Epithelial cell of proximal tubule (primary cell): ENCODE measurements around the gene NSMF. TPM values are rescaled to one million over a fixed set of nuclear protein-coding genes. Genes with fewer than 3 reads are reported as not detected.

Experiments used
- DNase-seq: peaks from one replicate; pipeline ENCODE4 v3.0.0-alpha.2; 2011; ENCODE audit warnings: low read depth
- H3K4me3 ChIP-seq: 2 replicates; pipeline ENCODE4 v1.5.1; 2011; ENCODE audit warnings: low read depth, mild to moderate bottlenecking, low read length
- total RNA-seq: library from RNA; depleted of rRNA; stranded (reverse); fragments of >200 nt; gene quantifications from 2 replicates; pipeline ENCODE4 v1.2.3, GENCODE V29; 2015
- TF ChIP-seq, protein P1 (sequence below): conservative IDR thresholded peaks from 2 replicates; pipeline ENCODE4 v1.5.1; 2012; ENCODE audit warnings: low read depth, mild to moderate bottlenecking, low read length

NSMF gene
- total RNA-seq, 1 donor from 2014 or later: 62.7 TPM

DNA sequence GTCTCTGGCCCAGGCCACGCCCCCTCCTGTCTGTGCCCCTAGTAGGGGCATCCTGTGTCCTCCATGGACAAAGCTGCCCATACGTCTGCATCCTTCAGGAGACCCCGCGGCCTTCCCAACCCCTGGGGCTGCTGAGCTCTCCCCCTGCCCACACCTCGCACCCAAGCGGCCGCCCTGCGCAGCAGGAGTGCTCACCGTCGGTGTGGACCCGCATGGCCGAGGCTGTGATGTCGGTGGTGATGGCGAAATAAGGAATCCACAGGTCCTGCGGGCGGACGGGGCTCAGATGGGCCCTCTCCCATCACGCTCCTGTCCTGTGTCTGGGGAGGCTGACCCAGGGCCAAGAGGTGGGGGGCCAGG is 4.8 kb upstream of the NSMF start:
- H3K4me3 ChIP-seq: no peak overlapping the region
- no peak for DNase-seq
- TF ChIP-seq, protein P1, sequence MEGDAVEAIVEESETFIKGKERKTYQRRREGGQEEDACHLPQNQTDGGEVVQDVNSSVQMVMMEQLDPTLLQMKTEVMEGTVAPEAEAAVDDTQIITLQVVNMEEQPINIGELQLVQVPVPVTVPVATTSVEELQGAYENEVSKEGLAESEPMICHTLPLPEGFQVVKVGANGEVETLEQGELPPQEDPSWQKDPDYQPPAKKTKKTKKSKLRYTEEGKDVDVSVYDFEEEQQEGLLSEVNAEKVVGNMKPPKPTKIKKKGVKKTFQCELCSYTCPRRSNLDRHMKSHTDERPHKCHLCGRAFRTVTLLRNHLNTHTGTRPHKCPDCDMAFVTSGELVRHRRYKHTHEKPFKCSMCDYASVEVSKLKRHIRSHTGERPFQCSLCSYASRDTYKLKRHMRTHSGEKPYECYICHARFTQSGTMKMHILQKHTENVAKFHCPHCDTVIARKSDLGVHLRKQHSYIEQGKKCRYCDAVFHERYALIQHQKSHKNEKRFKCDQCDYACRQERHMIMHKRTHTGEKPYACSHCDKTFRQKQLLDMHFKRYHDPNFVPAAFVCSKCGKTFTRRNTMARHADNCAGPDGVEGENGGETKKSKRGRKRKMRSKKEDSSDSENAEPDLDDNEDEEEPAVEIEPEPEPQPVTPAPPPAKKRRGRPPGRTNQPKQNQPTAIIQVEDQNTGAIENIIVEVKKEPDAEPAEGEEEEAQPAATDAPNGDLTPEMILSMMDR: no peak

DNA sequence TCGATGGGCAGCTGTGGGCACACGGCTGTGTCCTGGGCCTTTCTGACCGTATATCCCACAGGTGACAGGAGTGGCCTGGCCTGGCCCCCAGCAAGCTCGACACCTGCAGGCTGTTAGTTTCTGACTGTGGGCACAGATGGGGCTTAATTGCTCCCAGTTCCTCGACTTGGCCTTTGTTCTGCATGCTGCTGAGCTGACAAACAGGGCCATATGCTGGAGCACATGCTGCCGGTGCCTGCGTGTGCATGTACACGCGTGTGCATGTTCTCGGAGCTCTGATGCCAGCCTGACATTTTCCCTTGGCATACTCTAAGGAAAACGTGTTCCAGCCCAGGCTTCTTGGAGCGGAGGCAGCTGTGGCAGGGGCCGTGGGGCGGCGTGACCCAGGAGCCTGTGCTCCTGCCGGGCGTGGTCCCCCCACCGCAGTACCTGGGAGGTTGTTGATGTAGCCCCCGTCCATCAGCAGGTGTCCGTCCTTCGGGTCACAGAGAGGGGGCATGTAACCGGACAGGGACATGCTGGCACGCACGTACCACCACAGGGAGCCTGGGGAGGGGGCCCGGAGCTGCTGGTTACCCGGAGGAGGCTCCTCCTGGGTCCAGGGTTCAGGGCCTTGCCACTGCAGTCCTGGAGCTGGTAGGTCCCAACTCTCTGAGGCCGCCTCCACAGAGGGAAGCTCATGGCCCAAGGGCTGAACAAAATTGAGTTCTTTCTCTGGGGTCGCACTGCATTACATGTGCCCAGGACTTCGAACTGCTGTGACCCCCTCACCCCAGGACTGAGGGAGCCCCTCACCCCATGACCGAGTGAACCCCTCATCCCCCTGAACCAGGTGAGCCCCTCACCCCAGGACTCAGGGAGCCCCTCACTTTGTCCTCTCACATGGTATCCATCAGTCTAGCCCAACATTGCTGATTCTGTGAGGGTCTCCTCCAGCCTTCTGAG is 4.1 kb upstream of the NSMF start:
- no peak overlapping the region for H3K4me3 ChIP-seq
- TF ChIP-seq, protein P1: no peak
- DNase-seq: no peak

DNA sequence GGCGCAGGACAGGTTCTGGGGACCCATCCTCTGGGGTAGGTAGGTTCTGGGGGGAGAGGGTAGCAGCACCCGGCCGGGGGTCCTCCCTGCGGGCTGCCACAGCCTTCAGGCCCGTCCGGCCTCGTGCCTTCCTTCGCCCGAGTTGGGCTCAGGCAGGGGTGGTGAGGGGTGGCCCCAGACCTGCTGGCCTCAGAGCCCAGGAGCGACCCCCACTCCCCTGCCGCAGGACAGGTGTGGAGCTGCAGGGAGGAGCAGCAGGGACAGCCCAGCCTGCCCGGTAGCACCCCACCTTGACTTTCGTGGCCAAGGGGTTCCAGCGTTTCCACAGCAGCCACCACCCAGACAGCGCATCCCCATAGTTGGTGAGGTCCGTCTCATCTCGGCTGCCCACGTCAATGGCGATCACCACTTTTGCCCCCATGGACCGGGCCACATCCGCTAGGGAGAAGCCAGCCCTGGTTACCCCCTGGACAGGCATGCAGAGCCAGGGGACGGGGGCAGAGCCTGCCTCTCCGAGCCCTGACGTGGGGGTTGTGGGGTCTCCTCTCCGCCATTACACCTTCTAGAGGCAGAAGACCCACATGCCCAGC is 3.4 kb upstream of the NSMF start:
- no peak for DNase-seq
- no peak overlapping the region for H3K4me3 ChIP-seq
- TF ChIP-seq, protein P1: no peak

DNA sequence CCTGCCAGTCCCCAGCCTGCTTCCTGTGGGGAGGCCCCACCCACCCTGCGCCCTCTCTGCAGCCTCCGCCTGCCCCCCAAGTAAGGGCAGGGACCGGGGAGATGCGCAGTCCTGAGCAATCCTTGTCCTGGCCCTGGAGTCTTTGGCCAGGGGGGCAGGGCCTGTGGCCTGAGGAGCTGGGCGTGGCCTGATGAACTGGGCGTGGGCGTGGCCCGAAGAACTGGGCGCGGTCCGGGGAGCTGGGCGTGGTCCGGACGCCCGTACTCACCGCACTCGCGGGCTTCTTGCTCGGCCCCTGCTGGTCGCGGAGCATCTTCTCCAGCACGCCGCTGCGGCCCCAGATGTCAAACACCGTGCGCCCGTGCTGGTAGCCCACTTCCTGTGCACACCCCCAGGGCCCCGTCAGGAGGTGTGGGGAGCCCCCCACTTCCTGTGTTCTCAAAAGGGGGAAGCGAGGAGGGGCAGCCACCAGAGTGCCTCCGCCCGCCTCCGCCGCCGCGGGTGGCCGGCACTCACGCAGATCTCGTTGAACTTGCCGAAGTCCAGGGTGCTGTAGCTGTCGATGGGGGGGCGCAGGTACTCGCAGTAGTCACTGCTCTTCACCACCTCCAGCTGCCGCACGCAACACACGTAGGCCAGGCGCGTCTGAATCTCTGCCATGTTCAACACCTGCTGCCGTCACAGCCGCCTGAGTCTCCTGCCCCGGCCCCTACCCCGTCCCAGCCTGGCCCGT is 2.7 kb upstream of the NSMF start:
- H3K4me3 ChIP-seq: no peak overlapping the region
- DNase-seq: no peak
- TF ChIP-seq, protein P1: no peak

DNA sequence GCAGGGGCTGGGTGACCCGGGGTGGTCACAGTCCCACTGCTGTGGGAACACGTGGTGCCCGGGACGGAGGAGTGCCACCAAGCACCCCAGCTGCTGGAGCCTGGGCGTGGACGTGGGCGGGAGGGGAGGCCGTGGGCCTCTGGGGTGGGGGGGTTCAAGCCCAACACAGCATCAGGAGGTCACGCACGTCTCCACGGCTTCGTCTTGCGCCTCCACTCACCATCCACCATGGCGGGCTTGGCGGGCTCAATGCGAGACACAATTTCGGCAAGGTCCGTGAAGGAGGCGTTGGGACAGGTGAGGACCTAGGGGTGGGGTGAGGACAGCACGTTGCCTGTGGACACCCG is 2.2 kb upstream of the NSMF start:
- TF ChIP-seq, protein P1: no peak
- H3K4me3 ChIP-seq: no peak overlapping the region
- DNase-seq: no peak

DNA sequence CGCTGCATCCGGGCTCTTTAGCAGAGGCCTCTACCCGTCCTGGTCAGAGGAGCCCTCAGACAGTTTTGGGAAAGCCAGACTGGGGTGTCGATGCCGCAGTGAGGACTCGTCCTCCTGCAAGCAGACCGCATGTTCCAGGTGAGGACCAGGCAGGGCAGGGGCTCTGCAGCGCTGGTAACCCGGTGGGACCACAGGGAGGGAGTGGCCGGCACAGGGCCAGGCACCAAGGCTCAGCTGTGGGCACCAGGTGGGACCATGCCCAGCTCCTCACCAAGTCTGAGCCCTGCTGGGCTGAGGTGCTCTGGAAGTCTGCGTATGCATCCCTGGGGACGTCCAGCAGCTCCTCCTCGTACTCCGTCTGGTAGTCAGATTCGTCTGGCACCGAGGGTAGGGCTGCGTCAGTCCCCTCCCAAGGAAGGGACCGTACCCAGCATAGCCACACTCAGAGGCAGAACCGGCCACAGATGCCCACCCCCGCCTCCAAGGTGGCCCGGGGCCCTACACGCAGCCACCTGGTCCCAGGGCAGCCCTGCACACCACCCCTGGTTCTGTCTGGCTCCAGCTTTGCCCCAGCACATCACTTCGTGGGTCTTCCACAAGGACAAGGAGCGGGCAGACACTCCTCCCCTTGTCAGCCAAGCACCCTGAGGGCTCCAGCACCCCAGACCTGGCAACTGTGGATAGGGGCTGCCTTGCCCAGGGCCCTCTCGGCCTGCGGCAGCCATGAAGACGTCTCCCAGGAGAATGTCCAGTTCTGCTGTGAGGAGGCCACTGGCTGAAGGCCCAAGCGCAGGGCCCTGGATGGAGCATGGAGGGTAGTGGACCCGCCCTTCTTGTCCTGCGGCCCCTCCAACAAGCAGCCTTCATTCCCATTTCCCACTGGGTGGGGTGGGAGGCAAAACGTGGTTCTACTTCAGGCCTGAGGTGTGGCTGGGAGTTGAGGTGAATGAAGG is 1.5 kb upstream of the NSMF start:
- H3K4me3 ChIP-seq: no peak overlapping the region
- no peak for DNase-seq
- TF ChIP-seq, protein P1: no peak
